ENCODE data around the gene OOEP.
"Not testable (repeated sequence)": the region's sequence is repeated elsewhere in the genome, so short reads cannot be mapped to it uniquely, and the experiment has no call there.

OOEP gene

GRCh38 chr6:73369563-73369962 lies at the start of gene OOEP:
OOEP (minus strand) TSS chr6:73369897; CDS start chr6:73369792, 105 bp downstream.
- CTCF ChIA-PET: no interaction called here
- peaks cover 4% of the 10 kb centered on the region for H3K27me3 Mint-ChIP-seq
- H3K4me1 Mint-ChIP-seq: no peaks in the 10 kb centered on the region
- H3K4me3 Mint-ChIP-seq: no peak within 1 kb of the TSS
- no peak within 1 kb of the TSS for H3K27ac Mint-ChIP-seq
- DNase-seq: no peak
- no peaks in the 10 kb centered on the region for H3K9me3 Mint-ChIP-seq
- H3K36me3 Mint-ChIP-seq: no peaks in the 10 kb centered on the region

- DNase-seq: no peak
- H3K4me1 Mint-ChIP-seq: peaks cover 26% of the 10 kb centered on the region
- H3K9me3 Mint-ChIP-seq: no peaks in the 10 kb centered on the region
- H3K4me3 Mint-ChIP-seq: no peak overlapping the region
- H3K36me3 Mint-ChIP-seq: peaks cover 54% of the 10 kb centered on the region
- CTCF ChIA-PET: interaction anchor here (1.1 kb wide), 1 partner anchor 1006 kb away, joined by 3 read pairs; no protein-coding TSS in a partner anchor
- no peaks in the 10 kb centered on the region for H3K27me3 Mint-ChIP-seq
- no peak overlapping the region for H3K27ac Mint-ChIP-seq
Measured at GRCh38 chr6:73418081-73418741, 48.5 kb upstream of the OOEP start.

- no peak overlapping the region for H3K27ac Mint-ChIP-seq
- CTCF ChIA-PET: interaction anchor here (0.6 kb wide), 1 partner anchor 261 kb away, joined by 3 read pairs; no protein-coding TSS in a partner anchor
Measured at GRCh38 chr6:73413102-73413501, 43.4 kb upstream of the OOEP start.

GRCh38 chr6:73409395-73409794 lies 39.7 kb upstream of the OOEP start:
- no peak overlapping the region for H3K4me3 Mint-ChIP-seq
- no peaks in the 10 kb centered on the region for H3K4me1 Mint-ChIP-seq
- H3K27ac Mint-ChIP-seq: no peak overlapping the region
- CTCF ChIA-PET: no interaction called here
- no peaks in the 10 kb centered on the region for H3K9me3 Mint-ChIP-seq
- peaks cover under 1% of the 10 kb centered on the region for H3K36me3 Mint-ChIP-seq
- DNase-seq: no peak
- no peaks in the 10 kb centered on the region for H3K27me3 Mint-ChIP-seq

More at GRCh38 chr6:73413102-73413501, 43.4 kb upstream of the OOEP start:
- no peak for DNase-seq
- H3K36me3 Mint-ChIP-seq: peaks cover 24% of the 10 kb centered on the region
- H3K27me3 Mint-ChIP-seq: no peaks in the 10 kb centered on the region
- no peak overlapping the region for H3K4me3 Mint-ChIP-seq
- H3K4me1 Mint-ChIP-seq: peaks cover under 1% of the 10 kb centered on the region
- H3K9me3 Mint-ChIP-seq: no peaks in the 10 kb centered on the region

- no peaks in the 10 kb centered on the region for H3K4me1 Mint-ChIP-seq
- CTCF ChIA-PET: no interaction called here
- no peaks in the 10 kb centered on the region for H3K36me3 Mint-ChIP-seq
Measured at GRCh38 chr6:73400656-73401055, 31.0 kb upstream of the OOEP start.

GRCh38 chr6:73395875-73396274 lies 26.2 kb upstream of the OOEP start:
- no peaks in the 10 kb centered on the region for H3K36me3 Mint-ChIP-seq
- H3K4me1 Mint-ChIP-seq: peaks cover 16% of the 10 kb centered on the region
- H3K27ac Mint-ChIP-seq: no peak overlapping the region
- H3K9me3 Mint-ChIP-seq: peaks cover 4% of the 10 kb centered on the region
- peaks cover 7% of the 10 kb centered on the region for H3K27me3 Mint-ChIP-seq
- CTCF ChIA-PET: no interaction called here
- no peak overlapping the region for H3K4me3 Mint-ChIP-seq
- no peak for DNase-seq

More at GRCh38 chr6:73400656-73401055, 31.0 kb upstream of the OOEP start:
- no peaks in the 10 kb centered on the region for H3K27me3 Mint-ChIP-seq
- H3K9me3 Mint-ChIP-seq: no peaks in the 10 kb centered on the region
- no peak overlapping the region for H3K27ac Mint-ChIP-seq
- H3K4me3 Mint-ChIP-seq: no peak overlapping the region
- no peak for DNase-seq

GRCh38 chr6:73394577-73395354 lies 25.1 kb upstream of the OOEP start, which contains the start of gene DDX43:
DDX43 (plus strand) TSS chr6:73394828; CDS start chr6:73394906, 78 bp downstream.
- Mint-ChIP-seq H3K27ac (peak within 1 kb of the TSS; percentile 80), H3K36me3 (no peaks in the 10 kb centered on the region), H3K4me3 (peak within 1 kb of the TSS; percentile 28), H3K27me3 (peaks cover 7% of the 10 kb centered on the region), H3K9me3 (peaks cover 4% of the 10 kb centered on the region), H3K4me1 (peaks cover 21% of the 10 kb centered on the region)
- DNase-seq: peak; percentile 39
- CTCF ChIA-PET: no interaction called here

GRCh38 chr6:73393278-73393677 lies 23.6 kb upstream of the OOEP start:
- H3K4me1 Mint-ChIP-seq: peaks cover 36% of the 10 kb centered on the region
- H3K9me3 Mint-ChIP-seq: peaks cover 4% of the 10 kb centered on the region
- DNase-seq: no peak
- no peak overlapping the region for H3K27ac Mint-ChIP-seq
- H3K4me3 Mint-ChIP-seq: no peak overlapping the region
- CTCF ChIA-PET: no interaction called here
- peaks cover 15% of the 10 kb centered on the region for H3K27me3 Mint-ChIP-seq
- H3K36me3 Mint-ChIP-seq: no peaks in the 10 kb centered on the region

GRCh38 chr6:73392188-73392587 lies 22.5 kb upstream of the OOEP start:
- DNase-seq, H3K9me3 Mint-ChIP-seq, H3K36me3 Mint-ChIP-seq, H3K4me3 Mint-ChIP-seq, CTCF ChIA-PET, H3K27ac Mint-ChIP-seq: not testable (repeated sequence)
- peaks cover 21% of the 10 kb centered on the region for H3K27me3 Mint-ChIP-seq
- peaks cover 41% of the 10 kb centered on the region for H3K4me1 Mint-ChIP-seq

GRCh38 chr6:73391675-73392074 lies 22.0 kb upstream of the OOEP start:
- no peak overlapping the region for H3K4me3 Mint-ChIP-seq

GRCh38 chr6:73389854-73390253 lies 20.2 kb upstream of the OOEP start:
- no peak for DNase-seq
- Mint-ChIP-seq H3K9me3 (peaks cover 4% of the 10 kb centered on the region), H3K27ac (no peak overlapping the region), H3K36me3 (no peaks in the 10 kb centered on the region), H3K4me3 (no peak overlapping the region), H3K27me3 (peaks cover 24% of the 10 kb centered on the region), H3K4me1 (peaks cover 38% of the 10 kb centered on the region)
- CTCF ChIA-PET: interaction anchor here (0.6 kb wide), 1 partner anchor 1884 kb away, joined by 3 read pairs; no protein-coding TSS in a partner anchor

More at GRCh38 chr6:73391675-73392074, 22.0 kb upstream of the OOEP start:
- DNase-seq: no peak
- H3K27ac Mint-ChIP-seq: peak overlapping the region; percentile 68
- peaks cover 21% of the 10 kb centered on the region for H3K27me3 Mint-ChIP-seq
- H3K36me3 Mint-ChIP-seq: no peaks in the 10 kb centered on the region
- H3K9me3 Mint-ChIP-seq: peaks cover 4% of the 10 kb centered on the region
- H3K4me1 Mint-ChIP-seq: peaks cover 41% of the 10 kb centered on the region
- CTCF ChIA-PET: no interaction called here

GRCh38 chr6:73388800-73389512 lies 19.3 kb upstream of the OOEP start:
- Mint-ChIP-seq H3K27ac (peak overlapping the region; percentile 80), H3K27me3 (peaks cover 27% of the 10 kb centered on the region), H3K36me3 (no peaks in the 10 kb centered on the region), H3K9me3 (peaks cover 4% of the 10 kb centered on the region), H3K4me1 (peaks cover 37% of the 10 kb centered on the region), H3K4me3 (peak overlapping the region; percentile 75)
- peak; percentile 71 for DNase-seq
- CTCF ChIA-PET: interaction anchor here (0.6 to 1.7 kb wide), 16 partner anchors 9 to 977 kb away, joined by 3 to 10 read pairs (median 4); no protein-coding TSS in a partner anchor

GRCh38 chr6:73388433-73388799 lies 18.7 kb upstream of the OOEP start:
- CTCF ChIA-PET: interaction anchor here (0.7 to 1.7 kb wide), 11 partner anchors 9 to 262 kb away, joined by 3 to 10 read pairs (median 4); no protein-coding TSS in a partner anchor
- no peaks in the 10 kb centered on the region for H3K9me3 Mint-ChIP-seq
- DNase-seq: no peak
- peak overlapping the region; percentile 80 for H3K27ac Mint-ChIP-seq
- peaks cover 27% of the 10 kb centered on the region for H3K27me3 Mint-ChIP-seq
- peak overlapping the region; percentile 75 for H3K4me3 Mint-ChIP-seq
- peaks cover 37% of the 10 kb centered on the region for H3K4me1 Mint-ChIP-seq
- no peaks in the 10 kb centered on the region for H3K36me3 Mint-ChIP-seq

GRCh38 chr6:73382462-73383113 lies 12.9 kb upstream of the OOEP start:
- H3K36me3 Mint-ChIP-seq: no peaks in the 10 kb centered on the region
- H3K27me3 Mint-ChIP-seq: peaks cover 14% of the 10 kb centered on the region
- H3K9me3 Mint-ChIP-seq: no peaks in the 10 kb centered on the region
- no peak overlapping the region for H3K27ac Mint-ChIP-seq
- H3K4me3 Mint-ChIP-seq: no peak overlapping the region
- CTCF ChIA-PET: no interaction called here
- H3K4me1 Mint-ChIP-seq: no peaks in the 10 kb centered on the region
- DNase-seq: no peak
